HepG2 (cell line): ENCODE measurements around the gene HARS2. TPM values are rescaled to one million over a fixed set of nuclear protein-coding genes. Genes with fewer than 3 reads are reported as not detected.

Experiments
- ARID4A ChIP-seq: sonication (generic); formaldehyde crosslinking; IDR thresholded peaks from 2 replicates; pipeline ENCODE4 v1.5.0; 2020; ENCODE audit warnings: mild to moderate bottlenecking, missing genetic modification reagents, borderline replicate concordance
- FOXA1 ChIP-seq, 2 experiments: fragments of 450-650 bp in 1 of 2; sonication (generic) in 1 of 2; formaldehyde crosslinking in 1 of 2; IDR thresholded peaks; 2 replicates each; pipeline versions ENCODE4 v1.4.0 to v1.6.1; 2016 to 2020; ENCODE audit warnings: missing genetic modification reagents in 1 of 2
- HBP1 ChIP-seq: IDR thresholded peaks from 2 replicates; pipeline ENCODE4 v1.6.1; 2016; ENCODE audit warnings: low read depth, control low read depth
- MEF2D ChIP-seq: sonication (generic); formaldehyde crosslinking; IDR thresholded peaks from 2 replicates; pipeline ENCODE4 v1.5.1; 2020; ENCODE audit warnings: mild to moderate bottlenecking, missing genetic modification reagents
- SRSF4 ChIP-seq: fragments of 200-400 bp; formaldehyde crosslinking; IDR thresholded peaks from one replicate; pipeline ENCODE4 v1.6.1; 2018; ENCODE audit warnings: mild to moderate bottlenecking, low read depth, low read length, moderate library complexity; ENCODE audit not compliant: poor library complexity, severe bottlenecking
- ZBTB42 ChIP-seq: sonication (generic); formaldehyde crosslinking; IDR thresholded peaks from 2 replicates; pipeline ENCODE4 v1.5.0; 2020; ENCODE audit warnings: mild to moderate bottlenecking, missing genetic modification reagents
- ZNF10 ChIP-seq: sonication (generic); formaldehyde crosslinking; IDR thresholded peaks from 2 replicates; pipeline ENCODE4 v1.4.0; 2020; ENCODE audit warnings: mild to moderate bottlenecking, low read depth, missing genetic modification reagents, borderline replicate concordance
- ZNF530 ChIP-seq: sonication (generic); formaldehyde crosslinking; IDR thresholded peaks from 2 replicates; pipeline ENCODE4 v1.5.0; 2020; ENCODE audit warnings: low read depth, mild to moderate bottlenecking, missing genetic modification reagents
- ZNF766 ChIP-seq: sonication (generic); formaldehyde crosslinking; IDR thresholded peaks from 2 replicates; pipeline ENCODE4 v1.5.0; 2020; ENCODE audit warnings: missing genetic modification reagents, borderline replicate concordance
- ZNF768 ChIP-seq: sonication (generic); formaldehyde crosslinking; IDR thresholded peaks from 2 replicates; pipeline ENCODE4 v1.4.0; 2020; ENCODE audit warnings: missing genetic modification reagents
- polyA plus RNA-seq, 8 experiments: library from polyadenylated mRNA; depleted of rRNA in 3 of 8; stranded (reverse) in 7 of 8; unstranded in 1 of 8; fragments of >200 nt; fragmentation: Illumina TruSeq in 4 of 8; extraction: Trizol in 4 of 8; gene quantifications; 2 replicates each; pipeline versions ENCODE4 v1.2.1 to v1.2.3, GENCODE V29; 2011 to 2016; ENCODE audit warnings: low read depth in 4 of 8, missing spikeins in 1 of 8, mixed read lengths in 1 of 8; ENCODE audit not compliant: insufficient read depth in 1 of 8
- total RNA-seq, 5 experiments: library from RNA; depleted of rRNA; stranded (reverse); fragments of >200 nt; fragmentation: Illumina TruSeq; extraction: Trizol; gene quantifications; 2 replicates each; pipeline ENCODE4 v1.2.3, GENCODE V29; 2016; ENCODE audit warnings: low read depth in 1 of 5
- TF ChIP-seq, protein P1 (sequence below): sonication (generic); formaldehyde crosslinking; IDR thresholded peaks from 2 replicates; pipeline ENCODE4 v1.9.0; 2021; ENCODE audit warnings: missing genetic modification reagents, borderline replicate concordance
- TF ChIP-seq, protein P2 (sequence below): sonication (generic); formaldehyde crosslinking; IDR thresholded peaks from 2 replicates; pipeline ENCODE4 v1.4.0; 2020; ENCODE audit warnings: missing genetic modification reagents
- TF ChIP-seq, protein P3 (sequence below): sonication (generic); formaldehyde crosslinking; IDR thresholded peaks from 2 replicates; pipeline ENCODE4 v1.5.0; 2020; ENCODE audit warnings: missing genetic modification reagents

The HARS2 gene
- total and polyA plus RNA-seq, 2 of the 13 experiments (the other 11 are each of a cell fraction or from before 2014, with no cell fraction given), result 17.9 to 25.8 TPM

DNA sequence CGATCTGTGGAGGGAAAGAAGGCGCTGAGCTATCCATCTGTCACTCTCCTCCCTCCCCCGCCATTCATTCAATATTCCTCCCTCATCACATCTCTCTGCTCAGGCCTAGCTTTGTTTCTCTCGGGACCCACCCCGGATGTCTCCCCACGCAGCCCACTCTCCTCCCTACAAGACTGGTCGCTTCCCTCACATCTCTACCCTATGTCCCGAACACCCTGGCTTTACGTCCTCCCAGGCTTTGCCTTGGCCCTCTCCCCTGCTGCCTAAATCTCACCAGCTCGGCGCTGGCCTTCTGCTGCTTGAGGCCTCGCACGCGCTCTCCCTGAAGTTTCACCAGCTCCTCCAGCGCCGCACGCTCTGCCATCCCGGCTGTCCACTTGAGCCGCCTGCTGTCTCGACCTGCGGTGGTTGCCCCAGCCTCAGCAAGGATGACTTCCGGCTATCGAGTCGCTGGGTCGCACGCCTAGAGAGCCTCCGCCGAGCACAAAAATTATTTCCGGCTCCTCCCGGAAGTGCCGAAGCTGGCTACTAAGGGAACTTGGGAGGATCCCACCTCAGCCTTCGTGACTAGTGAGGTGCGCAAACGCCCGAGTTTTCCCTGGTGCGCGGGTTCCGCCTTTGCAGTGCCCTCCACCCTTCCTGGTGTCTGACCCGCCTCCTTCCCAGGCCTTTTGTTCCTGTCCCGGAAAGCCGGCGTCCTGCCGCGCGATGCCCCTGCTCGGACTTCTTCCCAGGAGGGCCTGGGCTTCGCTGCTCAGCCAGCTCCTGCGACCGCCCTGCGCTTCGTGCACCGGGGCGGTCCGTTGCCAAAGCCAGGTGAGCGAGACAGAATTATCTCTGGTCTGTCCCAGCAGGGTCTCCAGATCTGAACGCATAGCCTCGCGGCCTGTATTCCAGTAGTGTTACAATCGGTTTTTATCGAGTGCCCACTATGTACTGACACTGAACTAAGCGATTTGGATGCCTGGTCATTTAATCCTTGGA lies at the start of gene HARS2, which contains the start of gene HARS1 (continued):
- TF ChIP-seq ZBTB42 (0 out of 2 replicates have a peak, but pooled peaks have one; percentile 30), MEF2D (CRISPR knock-in tag) (peak; percentile 94), SRSF4 (no peak), ARID4A (CRISPR knock-in tag) (peak; percentile 98), HBP1 (CRISPR knock-in tag) (no peak), ZNF766 (CRISPR knock-in tag) (peak; percentile 82; the same call in 1 of the 2 replicates), ZNF10 (CRISPR knock-in tag) (no peak), FOXA1 (IDR thresholded peaks at IDR 0.05) (no peak), FOXA1 (CRISPR knock-in tag; IDR thresholded peaks at IDR 0.05) (0 out of 2 replicates have a peak, but pooled peaks have one; percentile 27), ZNF768 (CRISPR knock-in tag) (peak; percentile 46), ZNF530 (CRISPR knock-in tag) (no peak)
- TF ChIP-seq, protein P1, sequence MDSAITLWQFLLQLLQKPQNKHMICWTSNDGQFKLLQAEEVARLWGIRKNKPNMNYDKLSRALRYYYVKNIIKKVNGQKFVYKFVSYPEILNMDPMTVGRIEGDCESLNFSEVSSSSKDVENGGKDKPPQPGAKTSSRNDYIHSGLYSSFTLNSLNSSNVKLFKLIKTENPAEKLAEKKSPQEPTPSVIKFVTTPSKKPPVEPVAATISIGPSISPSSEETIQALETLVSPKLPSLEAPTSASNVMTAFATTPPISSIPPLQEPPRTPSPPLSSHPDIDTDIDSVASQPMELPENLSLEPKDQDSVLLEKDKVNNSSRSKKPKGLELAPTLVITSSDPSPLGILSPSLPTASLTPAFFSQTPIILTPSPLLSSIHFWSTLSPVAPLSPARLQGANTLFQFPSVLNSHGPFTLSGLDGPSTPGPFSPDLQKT, result no peak; the same call in 1 of the 2 replicates
- TF ChIP-seq, protein P2, sequence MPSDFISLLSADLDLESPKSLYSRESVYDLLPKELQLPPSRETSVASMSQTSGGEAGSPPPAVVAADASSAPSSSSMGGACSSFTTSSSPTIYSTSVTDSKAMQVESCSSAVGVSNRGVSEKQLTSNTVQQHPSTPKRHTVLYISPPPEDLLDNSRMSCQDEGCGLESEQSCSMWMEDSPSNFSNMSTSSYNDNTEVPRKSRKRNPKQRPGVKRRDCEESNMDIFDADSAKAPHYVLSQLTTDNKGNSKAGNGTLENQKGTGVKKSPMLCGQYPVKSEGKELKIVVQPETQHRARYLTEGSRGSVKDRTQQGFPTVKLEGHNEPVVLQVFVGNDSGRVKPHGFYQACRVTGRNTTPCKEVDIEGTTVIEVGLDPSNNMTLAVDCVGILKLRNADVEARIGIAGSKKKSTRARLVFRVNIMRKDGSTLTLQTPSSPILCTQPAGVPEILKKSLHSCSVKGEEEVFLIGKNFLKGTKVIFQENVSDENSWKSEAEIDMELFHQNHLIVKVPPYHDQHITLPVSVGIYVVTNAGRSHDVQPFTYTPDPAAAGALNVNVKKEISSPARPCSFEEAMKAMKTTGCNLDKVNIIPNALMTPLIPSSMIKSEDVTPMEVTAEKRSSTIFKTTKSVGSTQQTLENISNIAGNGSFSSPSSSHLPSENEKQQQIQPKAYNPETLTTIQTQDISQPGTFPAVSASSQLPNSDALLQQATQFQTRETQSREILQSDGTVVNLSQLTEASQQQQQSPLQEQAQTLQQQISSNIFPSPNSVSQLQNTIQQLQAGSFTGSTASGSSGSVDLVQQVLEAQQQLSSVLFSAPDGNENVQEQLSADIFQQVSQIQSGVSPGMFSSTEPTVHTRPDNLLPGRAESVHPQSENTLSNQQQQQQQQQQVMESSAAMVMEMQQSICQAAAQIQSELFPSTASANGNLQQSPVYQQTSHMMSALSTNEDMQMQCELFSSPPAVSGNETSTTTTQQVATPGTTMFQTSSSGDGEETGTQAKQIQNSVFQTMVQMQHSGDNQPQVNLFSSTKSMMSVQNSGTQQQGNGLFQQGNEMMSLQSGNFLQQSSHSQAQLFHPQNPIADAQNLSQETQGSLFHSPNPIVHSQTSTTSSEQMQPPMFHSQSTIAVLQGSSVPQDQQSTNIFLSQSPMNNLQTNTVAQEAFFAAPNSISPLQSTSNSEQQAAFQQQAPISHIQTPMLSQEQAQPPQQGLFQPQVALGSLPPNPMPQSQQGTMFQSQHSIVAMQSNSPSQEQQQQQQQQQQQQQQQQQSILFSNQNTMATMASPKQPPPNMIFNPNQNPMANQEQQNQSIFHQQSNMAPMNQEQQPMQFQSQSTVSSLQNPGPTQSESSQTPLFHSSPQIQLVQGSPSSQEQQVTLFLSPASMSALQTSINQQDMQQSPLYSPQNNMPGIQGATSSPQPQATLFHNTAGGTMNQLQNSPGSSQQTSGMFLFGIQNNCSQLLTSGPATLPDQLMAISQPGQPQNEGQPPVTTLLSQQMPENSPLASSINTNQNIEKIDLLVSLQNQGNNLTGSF (CRISPR knock-in tag), result peak; percentile 87
- TF ChIP-seq, protein P3, sequence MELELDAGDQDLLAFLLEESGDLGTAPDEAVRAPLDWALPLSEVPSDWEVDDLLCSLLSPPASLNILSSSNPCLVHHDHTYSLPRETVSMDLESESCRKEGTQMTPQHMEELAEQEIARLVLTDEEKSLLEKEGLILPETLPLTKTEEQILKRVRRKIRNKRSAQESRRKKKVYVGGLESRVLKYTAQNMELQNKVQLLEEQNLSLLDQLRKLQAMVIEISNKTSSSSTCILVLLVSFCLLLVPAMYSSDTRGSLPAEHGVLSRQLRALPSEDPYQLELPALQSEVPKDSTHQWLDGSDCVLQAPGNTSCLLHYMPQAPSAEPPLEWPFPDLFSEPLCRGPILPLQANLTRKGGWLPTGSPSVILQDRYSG (CRISPR knock-in tag), result no peak; the same call in 1 of the 2 replicates
